DOHH2 (cell line): Measurements from ENCODE around the gene PCSK5.

Experiments used
- EZH2phosphoT487 ChIP-seq: fragments of 200-600 bp; sonication (generic); IDR thresholded peaks from 2 replicates; pipeline ENCODE4 v1.6.1; 2017; ENCODE audit warnings: borderline replicate concordance, mild to moderate bottlenecking, antibody characterized with exemption, low read length, moderate library complexity, mixed read lengths
- TF ChIP-seq, protein P1 (sequence below): fragments of 200-600 bp; sonication (generic); IDR thresholded peaks from one replicate; pipeline ENCODE4 v1.5.1; 2014; ENCODE audit warnings: antibody characterized with exemption, mild to moderate bottlenecking, low read depth, low read length; ENCODE audit not compliant: poor library complexity, severe bottlenecking

DNA sequence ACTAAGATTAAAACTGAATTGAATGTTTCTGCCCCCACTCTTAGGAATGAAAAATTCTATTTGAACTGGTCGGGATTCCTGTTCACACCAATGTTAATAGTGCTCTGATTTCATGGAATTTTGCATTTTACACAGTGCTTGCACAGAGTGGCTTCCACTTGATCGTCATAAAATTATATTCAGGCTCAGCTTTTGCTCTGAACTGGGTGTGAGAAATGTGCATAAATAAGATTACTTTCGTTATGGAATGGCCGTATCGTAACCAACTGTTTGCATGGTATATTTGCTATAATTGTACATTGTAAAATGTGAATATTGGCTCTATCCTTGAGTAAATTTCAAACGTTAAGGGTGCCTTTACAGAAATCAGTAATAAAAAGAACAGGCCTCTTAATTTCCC lies 262.9 kb downstream of the PCSK5 start:
- TF ChIP-seq, protein P1, sequence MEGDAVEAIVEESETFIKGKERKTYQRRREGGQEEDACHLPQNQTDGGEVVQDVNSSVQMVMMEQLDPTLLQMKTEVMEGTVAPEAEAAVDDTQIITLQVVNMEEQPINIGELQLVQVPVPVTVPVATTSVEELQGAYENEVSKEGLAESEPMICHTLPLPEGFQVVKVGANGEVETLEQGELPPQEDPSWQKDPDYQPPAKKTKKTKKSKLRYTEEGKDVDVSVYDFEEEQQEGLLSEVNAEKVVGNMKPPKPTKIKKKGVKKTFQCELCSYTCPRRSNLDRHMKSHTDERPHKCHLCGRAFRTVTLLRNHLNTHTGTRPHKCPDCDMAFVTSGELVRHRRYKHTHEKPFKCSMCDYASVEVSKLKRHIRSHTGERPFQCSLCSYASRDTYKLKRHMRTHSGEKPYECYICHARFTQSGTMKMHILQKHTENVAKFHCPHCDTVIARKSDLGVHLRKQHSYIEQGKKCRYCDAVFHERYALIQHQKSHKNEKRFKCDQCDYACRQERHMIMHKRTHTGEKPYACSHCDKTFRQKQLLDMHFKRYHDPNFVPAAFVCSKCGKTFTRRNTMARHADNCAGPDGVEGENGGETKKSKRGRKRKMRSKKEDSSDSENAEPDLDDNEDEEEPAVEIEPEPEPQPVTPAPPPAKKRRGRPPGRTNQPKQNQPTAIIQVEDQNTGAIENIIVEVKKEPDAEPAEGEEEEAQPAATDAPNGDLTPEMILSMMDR, result no peak
- no peak for TF ChIP-seq EZH2phosphoT487
